ENCODE measurements around the gene GLYATL2.

The GLYATL2 gene, protein sequence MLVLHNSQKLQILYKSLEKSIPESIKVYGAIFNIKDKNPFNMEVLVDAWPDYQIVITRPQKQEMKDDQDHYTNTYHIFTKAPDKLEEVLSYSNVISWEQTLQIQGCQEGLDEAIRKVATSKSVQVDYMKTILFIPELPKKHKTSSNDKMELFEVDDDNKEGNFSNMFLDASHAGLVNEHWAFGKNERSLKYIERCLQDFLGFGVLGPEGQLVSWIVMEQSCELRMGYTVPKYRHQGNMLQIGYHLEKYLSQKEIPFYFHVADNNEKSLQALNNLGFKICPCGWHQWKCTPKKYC

DNA sequence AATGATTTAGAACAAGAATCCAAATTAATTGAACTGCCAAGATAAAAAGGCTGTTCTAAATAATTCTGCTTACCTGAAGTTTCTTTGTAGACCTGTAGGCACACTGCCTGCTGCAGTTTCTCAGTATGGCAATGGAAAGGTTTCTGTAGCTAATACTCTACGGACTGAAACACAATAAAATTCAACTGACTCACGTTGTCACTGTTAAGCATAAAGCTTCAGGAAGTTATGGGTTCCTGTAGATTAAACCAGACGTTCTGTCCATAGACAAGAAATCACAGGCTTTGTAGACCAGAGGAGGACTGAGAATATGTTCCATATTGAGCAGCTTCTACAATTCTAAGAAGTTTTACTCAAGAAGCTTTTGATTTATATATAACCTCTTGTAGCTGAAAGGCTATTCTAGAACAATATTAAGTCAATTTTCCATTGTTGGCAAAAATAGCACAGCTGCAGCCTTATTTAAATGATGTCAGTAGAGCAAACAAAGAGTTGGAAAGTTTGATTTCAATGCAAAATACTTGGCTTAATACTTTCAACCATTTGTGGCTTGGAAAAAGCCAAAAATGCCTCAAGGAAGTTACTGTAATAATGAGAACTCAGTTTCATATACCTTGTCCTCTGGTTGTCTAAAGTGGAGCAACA lies at the start of gene GLYATL2:
Gene GLYATL2 (minus strand): TSS at position 344 of the 645 bp plus-strand sequence. CDS start 5,092 bp downstream, outside the sequence.
- DNase-seq = no peak

DNA sequence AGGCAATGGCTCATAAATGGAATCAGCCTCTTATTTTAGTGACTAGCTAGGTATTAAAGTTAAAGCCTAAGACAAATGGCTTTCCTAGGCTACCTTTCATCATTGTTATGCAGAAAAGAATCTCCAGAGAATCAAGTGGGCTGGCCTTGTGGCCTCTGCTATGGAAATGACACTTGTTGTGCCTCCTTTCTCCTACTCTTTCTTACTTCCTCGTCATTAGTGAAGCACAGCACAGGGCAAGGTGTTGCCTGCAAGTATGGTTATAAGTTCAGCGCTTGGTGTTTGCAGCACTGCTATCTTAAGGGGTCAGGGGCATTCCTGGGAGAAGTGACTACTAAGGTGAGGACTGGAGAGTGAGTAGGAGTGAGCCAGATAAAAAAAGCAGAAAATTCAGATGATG lies 49.4 kb upstream of the GLYATL2 start:
- DNase-seq = no peak

DNA sequence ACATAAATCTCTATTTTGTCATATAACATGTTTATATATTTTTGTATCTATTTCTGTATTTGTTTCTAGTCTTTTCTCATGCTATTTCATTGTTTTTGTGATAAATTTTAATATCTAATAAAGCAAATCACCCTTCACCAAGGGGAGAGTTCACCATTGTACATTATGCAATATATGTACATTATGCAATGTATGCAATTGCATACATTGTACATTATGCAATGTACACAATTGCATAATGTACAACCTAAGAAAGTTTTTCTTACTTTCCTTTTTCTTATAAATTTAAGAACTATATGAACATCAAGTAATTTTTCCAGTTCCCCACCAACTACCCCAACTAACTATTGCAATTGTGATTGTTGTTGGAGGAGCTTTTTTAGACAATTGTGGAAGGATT lies 44.1 kb upstream of the GLYATL2 start:
- DNase-seq = no peak

GRCh38 chr11:58887452-58887851 lies 42.9 kb upstream of the GLYATL2 start:
- no peak for DNase-seq

GRCh38 chr11:58880625-58881024 lies 36.1 kb upstream of the GLYATL2 start:
- DNase-seq = no peak

- DNase-seq = no peak
Measured at GRCh38 chr11:58880166-58880565, 35.7 kb upstream of the GLYATL2 start.

GRCh38 chr11:58867556-58867955 lies 23.1 kb upstream of the GLYATL2 start:
- DNase-seq = no peak

GRCh38 chr11:58866788-58867187 lies 22.3 kb upstream of the GLYATL2 start:
- DNase-seq = no peak

- no peak for DNase-seq
Measured at GRCh38 chr11:58864335-58864734, 19.8 kb upstream of the GLYATL2 start.

GRCh38 chr11:58863697-58864096 lies 19.2 kb upstream of the GLYATL2 start:
- no peak for DNase-seq

DNA sequence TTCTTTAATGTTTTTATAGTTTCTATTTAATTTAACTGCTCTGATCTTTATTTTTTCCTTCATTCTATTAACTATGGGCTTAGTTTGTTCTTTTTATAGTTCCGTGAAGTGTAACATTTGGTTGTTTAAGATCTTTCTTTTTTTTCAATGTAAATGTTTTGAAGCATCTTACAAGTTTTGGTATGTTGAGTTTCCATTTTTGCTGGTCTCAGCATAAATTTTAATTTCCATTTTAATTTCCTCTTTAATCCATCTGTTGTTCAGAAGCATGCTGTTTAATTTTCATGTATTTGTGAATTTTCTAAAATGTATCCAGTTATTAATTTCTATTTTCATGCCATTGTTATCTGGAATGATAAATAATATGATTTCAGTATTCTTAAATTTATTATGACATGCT lies 17.0 kb upstream of the GLYATL2 start:
- DNase-seq = no peak

DNA sequence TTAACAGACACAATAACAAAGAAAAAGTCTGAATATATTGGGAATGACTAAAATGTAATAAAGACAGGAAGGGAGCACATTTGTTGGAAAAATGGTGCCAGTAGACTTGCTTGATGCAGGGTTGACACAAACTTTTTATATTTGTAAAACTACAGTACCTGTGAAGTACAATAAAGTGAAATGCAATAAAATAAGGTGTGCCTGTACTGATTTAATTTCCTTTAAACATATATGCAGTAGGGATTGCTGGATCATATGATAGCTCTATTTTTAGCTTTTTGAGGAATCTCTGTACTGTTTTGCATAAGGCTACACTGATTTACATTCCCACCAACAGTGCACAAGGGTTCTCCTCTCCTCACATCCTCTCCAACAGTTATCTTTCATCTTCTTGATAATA lies 12.3 kb upstream of the GLYATL2 start:
- DNase-seq = no peak

DNA sequence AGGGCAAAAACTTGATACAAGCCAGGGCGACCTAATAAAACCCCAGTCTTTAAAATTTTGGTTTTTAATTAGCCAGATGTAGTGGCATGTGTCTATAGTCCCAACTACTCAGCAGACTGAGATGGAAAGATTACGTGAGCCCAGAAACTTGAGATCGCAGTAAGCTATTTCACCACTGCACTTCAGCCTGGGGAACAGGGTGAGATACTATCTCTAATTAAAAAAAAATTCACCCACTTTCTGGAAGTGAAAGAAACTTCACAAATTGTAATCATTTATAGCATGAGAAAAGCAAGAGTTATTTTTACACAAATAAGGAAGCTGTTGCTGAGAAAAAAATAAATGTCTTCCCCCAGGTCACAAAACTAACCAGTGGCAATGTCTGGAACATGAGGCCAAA lies 882 bp upstream of the GLYATL2 start:
- no peak for DNase-seq

- no peak for DNase-seq
Measured at GRCh38 chr11:58837707-58838388, 6.7 kb downstream of the GLYATL2 start.

DNA sequence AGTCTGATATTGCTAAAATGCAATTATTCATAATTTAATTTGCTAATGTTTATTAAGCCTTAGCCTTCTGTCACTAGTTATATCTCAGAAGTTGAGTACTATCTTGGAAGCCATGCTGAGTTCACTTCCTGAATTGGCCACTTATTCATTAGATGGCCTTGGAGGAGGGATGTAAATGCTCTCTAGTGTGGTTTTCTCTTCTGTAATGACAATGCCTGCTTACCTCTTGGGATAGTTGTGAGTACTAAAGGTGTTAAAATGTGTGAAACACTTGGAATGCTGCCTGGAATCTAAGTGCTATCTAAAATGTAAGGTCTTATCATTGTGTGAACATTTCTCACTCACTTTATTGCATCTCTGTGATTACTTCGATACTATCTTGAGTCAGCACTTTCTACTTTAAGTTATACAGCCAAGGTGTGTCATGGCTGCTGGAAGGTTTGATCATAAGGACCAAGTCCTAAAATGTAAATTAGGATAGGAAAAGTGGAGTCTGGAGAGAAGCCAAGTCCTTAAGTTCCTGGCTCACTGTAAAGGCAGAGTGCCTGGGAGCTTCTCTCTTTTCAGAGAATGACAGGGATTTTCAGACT lies 12.4 kb downstream of the GLYATL2 start:
- no peak for DNase-seq

DNA sequence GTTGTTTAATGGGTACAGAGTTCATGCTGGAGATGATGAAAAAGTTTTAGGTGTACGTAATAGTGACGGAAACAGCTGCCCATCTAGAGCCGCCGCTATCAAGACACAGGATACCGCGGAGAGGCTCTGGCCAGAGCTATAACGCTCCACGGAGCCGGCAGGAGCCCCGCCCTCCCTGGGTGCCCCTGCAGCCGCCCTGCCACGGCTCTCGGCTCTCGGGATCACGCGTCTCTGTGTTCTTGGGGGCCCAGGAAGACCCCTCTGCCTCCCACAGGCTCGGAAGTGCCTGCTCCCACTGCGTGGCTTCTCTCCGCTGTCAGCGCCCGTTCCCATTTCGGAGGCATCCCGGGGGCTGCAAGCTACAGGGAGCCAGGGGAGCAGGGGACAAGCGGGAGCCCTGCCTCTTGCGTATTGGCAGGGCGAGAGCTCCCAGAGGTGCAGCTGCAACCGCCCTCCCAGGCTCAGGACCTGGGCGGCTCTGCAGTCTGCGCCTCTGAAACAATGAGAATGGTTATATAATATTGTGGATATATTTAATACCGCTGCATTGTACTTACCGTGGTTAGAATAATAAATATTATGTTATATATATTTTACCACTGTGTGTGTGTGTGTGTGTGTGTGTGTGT lies 13.7 kb downstream of the GLYATL2 start:
- DNase-seq = no peak

- DNase-seq = no peak
Measured at GRCh38 chr11:58829786-58830185, 14.7 kb downstream of the GLYATL2 start.

GRCh38 chr11:58813693-58814092 lies 30.8 kb downstream of the GLYATL2 start:
- no peak for DNase-seq

DNA sequence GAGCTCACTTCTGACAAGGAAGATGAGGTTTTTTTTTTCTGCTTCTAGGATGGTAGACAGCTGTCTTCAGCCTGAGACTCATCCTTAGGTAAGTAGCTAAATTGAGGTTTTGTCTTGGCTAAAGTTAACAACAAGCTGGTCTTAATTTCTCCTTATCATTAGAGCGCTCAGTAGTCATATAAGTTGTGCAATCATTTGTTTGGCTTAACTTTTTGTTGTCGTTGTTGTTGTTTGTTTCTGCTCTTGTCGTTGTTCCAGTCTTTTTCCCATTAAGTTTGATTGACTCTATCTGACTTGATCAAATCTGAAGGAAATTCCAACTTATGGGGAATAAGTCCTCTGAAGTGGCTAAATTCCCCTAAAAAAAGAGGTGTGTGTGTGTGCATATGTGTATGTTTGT lies 33.0 kb downstream of the GLYATL2 start:
- DNase-seq = no peak

- no peak for DNase-seq
Measured at GRCh38 chr11:58807343-58807742, 37.2 kb downstream of the GLYATL2 start.

DNA sequence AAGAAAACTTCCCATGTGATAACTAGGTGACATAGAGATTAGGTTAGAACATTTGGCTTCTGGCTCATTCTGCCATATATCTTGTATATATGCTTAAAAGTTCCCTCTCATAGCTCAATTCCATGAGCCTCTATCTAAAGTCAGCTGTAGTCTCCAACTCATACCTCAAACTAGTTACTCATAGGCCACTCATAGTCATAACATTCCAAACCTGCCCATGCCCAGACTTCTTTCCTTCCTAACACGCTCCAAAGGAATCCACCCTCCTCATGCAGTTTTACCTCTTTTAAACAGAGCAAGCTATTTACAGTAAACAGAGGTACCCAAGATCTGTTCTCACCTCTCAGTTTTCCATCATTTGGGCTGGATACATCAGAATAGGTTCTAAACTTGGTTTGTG lies 39.4 kb downstream of the GLYATL2 start:
- no peak for DNase-seq

DNA sequence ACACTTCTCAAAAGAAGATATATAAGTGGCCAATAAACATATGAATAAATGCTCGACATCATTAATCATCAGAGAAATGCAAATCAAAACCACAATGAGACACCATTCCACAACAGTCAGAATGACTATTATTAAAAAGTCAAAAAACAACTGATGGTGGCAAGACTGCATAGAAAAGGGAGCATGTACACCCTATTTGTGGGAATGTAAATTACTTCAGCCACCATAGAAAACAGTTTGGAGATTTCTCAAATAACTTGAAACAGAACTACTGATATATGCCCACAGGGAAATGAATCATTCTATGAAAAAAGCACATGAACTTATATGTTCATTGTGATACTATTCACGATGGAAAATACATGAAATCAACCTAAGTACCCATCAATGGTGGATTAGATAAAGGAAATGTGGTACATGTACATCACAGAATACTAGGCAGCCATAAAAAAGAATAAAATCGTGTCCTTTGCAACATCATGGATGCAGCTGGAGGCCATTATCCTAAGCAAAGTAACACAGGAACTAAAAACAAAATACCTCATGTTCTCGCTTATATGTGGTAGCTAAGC lies 42.4 kb downstream of the GLYATL2 start:
- DNase-seq = no peak

DNA sequence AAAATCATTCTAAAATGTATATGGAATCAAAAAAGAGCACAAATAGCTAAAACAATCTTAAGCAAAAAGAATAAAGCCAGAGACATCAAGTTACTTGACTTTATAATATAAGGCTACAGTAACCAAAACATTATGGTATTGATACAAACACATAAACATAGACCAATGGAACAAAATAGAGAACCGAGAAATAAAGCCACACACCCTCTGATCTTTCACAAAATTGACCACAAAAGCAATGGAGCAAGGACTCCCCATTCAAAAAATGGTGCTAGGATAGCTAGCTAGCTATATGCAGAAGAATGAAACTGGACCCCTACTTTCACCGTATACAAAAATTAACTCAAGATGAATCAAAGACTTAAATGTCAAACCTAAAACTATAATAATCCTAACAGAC lies 43.2 kb downstream of the GLYATL2 start:
- DNase-seq = no peak
